K562 (cell line): Measurements from ENCODE around the gene CYSTM1. TPM values are rescaled to one million over a fixed set of nuclear protein-coding genes. Genes with fewer than 3 reads are reported as not detected.
"Not testable (repeated sequence)": the region's sequence is repeated elsewhere in the genome, so short reads cannot be mapped to it uniquely, and the experiment has no call there.

Experiments
- ATAC-seq: fragments of 200-7000 bp; cut with Tn5 transposase; 3 replicates; pipeline ENCODE4 v1.9.1; 2020; ENCODE audit warnings: moderate library complexity
- BruUV-seq: library from RNA; stranded (reverse); fragments of 400-500 nt; replicated peaks from 2 replicates; lab custom pipeline; 2021; lab: Mats Ljungman, UMichigan
- CTCF ChIA-PET: fragments of 300-600 bp; formaldehyde crosslinking; extraction: SDS; loops from one replicate; lab custom pipeline; 2021; ENCODE audit warnings: low intra/inter-chr PET ratio; lab: Yijun Ruan, JAX
- POLR2A ChIA-PET: fragments of 300-600, 350-650 bp; sonication (Branson Sonifier 250); formaldehyde crosslinking; extraction: SDS; loops from one replicate; lab custom pipeline; 2021; ENCODE audit warnings: antibody characterized with exemption, inconsistent platforms; lab: Yijun Ruan, JAX
- DNase-seq, 4 experiments: peaks; one replicate each; pipeline versions ENCODE4 v3.0.0 to v3.0.0-alpha.2; 2011 to 2018; ENCODE audit warnings: low spot score in 3 of 4, mixed read lengths in 3 of 4; ENCODE audit errors: extremely low read depth in 1 of 4
- FAIRE-seq: peaks from 2 replicates; lab custom pipeline; 2011; peaks lifted over from hg19 to GRCh38; lab: Jason Lieb, UNC
- H2AFZ ChIP-seq: 2 replicates; pipeline ENCODE4 v1.6.0; 2011; ENCODE audit warnings: low read depth, low read length, control low read depth, inconsistent platforms
- H3K27ac ChIP-seq: fragments of 200-600 bp; 3 replicates; pipeline ENCODE4 v1.8.0; 2011; ENCODE audit warnings: low read depth, mild to moderate bottlenecking, control low read depth, inconsistent platforms, low read length, moderate library complexity, mixed read lengths; ENCODE audit errors: extremely low read depth
- H3K27me3 ChIP-seq, 2 experiments: fragments of 300-600 bp in 1 of 2; 2 replicates in 1 of 2; 3 replicates in 1 of 2; pipeline versions ENCODE4 v1.6.0 to v1.8.0; 2011; ENCODE audit warnings: inconsistent platforms in 2 of 2, low read length in 2 of 2, mild to moderate bottlenecking in 1 of 2, mixed read lengths in 1 of 2, moderate library complexity in 1 of 2; ENCODE audit not compliant: control insufficient read depth in 2 of 2, insufficient read depth in 2 of 2
- H3K36me3 ChIP-seq: fragments of 300-600 bp; 3 replicates; pipeline ENCODE4 v1.8.0; 2011; ENCODE audit warnings: mild to moderate bottlenecking, low read length, inconsistent platforms; ENCODE audit not compliant: control insufficient read depth, insufficient read depth
- H3K4me1 ChIP-seq, 2 experiments: fragments of 200-600 bp in 1 of 2; replicated peaks in 1 of 2; 2 replicates in 1 of 2; 3 replicates in 1 of 2; pipeline versions ENCODE4 v1.5.1 to v1.8.0; 2011; ENCODE audit warnings: inconsistent platforms in 2 of 2, low read length in 2 of 2, mild to moderate bottlenecking in 1 of 2, mixed read lengths in 1 of 2, moderate library complexity in 1 of 2; ENCODE audit not compliant: control insufficient read depth in 2 of 2, insufficient read depth in 2 of 2
- H3K4me2 ChIP-seq: 2 replicates; pipeline ENCODE4 v1.6.1; 2011; ENCODE audit warnings: low read length, control low read depth, inconsistent platforms, mixed read lengths; ENCODE audit not compliant: insufficient read depth
- H3K4me3 ChIP-seq: fragments of 200-600 bp; sonication (generic), shearing (Covaris generic); 2 replicates; pipeline ENCODE4 v1.5.1; 2016; ENCODE audit warnings: control low read depth, inconsistent platforms
- H3K79me2 ChIP-seq: fragments of 200-600 bp; 3 replicates; pipeline ENCODE4 v1.8.0; 2011; ENCODE audit warnings: low read length, inconsistent platforms; ENCODE audit not compliant: control insufficient read depth, insufficient read depth
- H3K9ac ChIP-seq, 2 experiments: 2 replicates each; pipeline versions ENCODE4 v1.6.0 to v1.6.1; 2011; ENCODE audit warnings: low read depth in 2 of 2, low read length in 2 of 2, control low read depth in 1 of 2, inconsistent platforms in 1 of 2, mild to moderate bottlenecking in 1 of 2, mixed read lengths in 1 of 2; ENCODE audit not compliant: insufficient read depth in 1 of 2
- H3K9me1 ChIP-seq: one replicate; pipeline ENCODE4 v1.6.0; 2011; ENCODE audit warnings: inconsistent platforms, mild to moderate bottlenecking, low read length, moderate library complexity; ENCODE audit not compliant: control insufficient read depth, insufficient read depth
- H3K9me3 ChIP-seq: replicated peaks from 2 replicates; pipeline ENCODE4 v1.5.1; 2011; ENCODE audit warnings: low read depth, low read length, inconsistent platforms; ENCODE audit not compliant: control insufficient read depth, insufficient read depth
- H4K20me1 ChIP-seq: replicated peaks from 2 replicates; pipeline ENCODE4 v1.6.1; 2011; ENCODE audit warnings: low read length, inconsistent platforms, mixed read lengths; ENCODE audit not compliant: control insufficient read depth, insufficient read depth
- BCOR ChIP-seq: fragments of 450-650 bp; IDR thresholded peaks from 2 replicates; pipeline ENCODE4 v1.6.1; 2016
- KDM1A ChIP-seq, 2 experiments: fragments of 450-650 bp; IDR thresholded peaks; 2 replicates each; pipeline ENCODE4 v1.6.1; 2016; ENCODE audit warnings: mild to moderate bottlenecking in 2 of 2
- RBM25 ChIP-seq: fragments of 200-400 bp; formaldehyde crosslinking; IDR thresholded peaks from 2 replicates; pipeline ENCODE4 v1.6.1; 2018; ENCODE audit warnings: low read length, low read depth, moderate library complexity; ENCODE audit not compliant: severe bottlenecking
- SMARCA5 ChIP-seq: fragments of 450-650 bp; IDR thresholded peaks from 2 replicates; pipeline ENCODE4 v1.6.1; 2016
- WGBS: fragments of 100-300 bp; shearing (Covaris generic); methylation state at CpG from one replicate; pipeline ENCODE4 v1.1.6; 2016; ENCODE audit warnings: low coverage, mixed read lengths; ENCODE audit not compliant: insufficient coverage; ENCODE audit errors: missing lambda C conversion rate; 5-methylcytosine and 5-hydroxymethylcytosine counted together
- in situ Hi-C: fragments of 300-500 bp; cut with MboI; formaldehyde crosslinking; loops from 4 replicates; pipeline ENCODE4 v1.15.0; 2018; ENCODE audit warnings: inconsistent platforms, mixed read lengths
- intact Hi-C: fragments of 100-400 bp; cut with micrococcal nuclease; formaldehyde crosslinking; loops from 2 replicates; pipeline ENCODE4 v1.14.2; 2022
- polyA plus RNA-seq, 8 experiments: library from polyadenylated mRNA; depleted of rRNA in 4 of 8; stranded (reverse) in 5 of 8; unstranded in 3 of 8; fragments of >200 nt; fragmentation: Nextera tagmentation in 2 of 8; fragmentation: Illumina TruSeq in 1 of 8; extraction: Ambion mirVana in 2 of 8; extraction: Trizol in 1 of 8; gene quantifications; 2 replicates each; pipeline versions ENCODE4 v1.2.1 to v1.2.3, GENCODE V29; 2011 to 2014; ENCODE audit warnings: inconsistent platforms in 1 of 8, missing spikeins in 1 of 8
- total RNA-seq, 7 experiments: library from RNA; depleted of rRNA in 6 of 7; stranded (reverse); fragments of >200 nt in 6 of 7; fragmentation: Illumina TruSeq in 2 of 7; extraction: Trizol in 2 of 7; gene quantifications; 2 replicates each; pipeline versions ENCODE4 v1.2.1 to v1.2.3, GENCODE V29; 2011 to 2021; ENCODE audit warnings: low replicate concordance in 1 of 7

Gene CYSTM1
- total and polyA plus RNA-seq, 9 of the 15 experiments (the other 6 are each of a cell fraction or from before 2014, with no cell fraction given), result 76.1 to 422 (median 108) TPM

- H3K36me3 ChIP-seq, BruUV-seq, H3K9me1 ChIP-seq, H3K9me3 ChIP-seq, intact Hi-C loops, DNase-seq, H3K9ac ChIP-seq, H4K20me1 ChIP-seq, H3K4me3 ChIP-seq, H3K27me3 ChIP-seq, H3K79me2 ChIP-seq, H3K27ac ChIP-seq, ATAC-seq, H3K4me2 ChIP-seq, FAIRE-seq, H2AFZ ChIP-seq: not testable (repeated sequence)
- ChIA-PET CTCF (interaction anchor here (0.6 to 2.6 kb wide), 2 partner anchors 80 to 1168 kb away, joined by 3 to 73 read pairs; no protein-coding TSS in a partner anchor), POLR2A (interaction anchor here (0.7 to 1.7 kb wide), 2 partner anchors 46 to 212 kb away, joined by 3 to 4 read pairs; no protein-coding TSS in a partner anchor)
- H3K4me1 ChIP-seq, result peaks cover 0 to 11% of the 10 kb centered on the region in 2 experiments; a peak in 2 of 5 replicates
- TF ChIP-seq KDM1A (IDR thresholded peaks at IDR 0.05), result peak in 1 of 2 experiments; percentile 25; a peak in 1 of 4 replicates
- TF ChIP-seq BCOR, result peak; percentile 56; the same call in 1 of the 2 replicates
- peak; percentile 92 for TF ChIP-seq RBM25
- peak; percentile 42; the same call in 1 of the 2 replicates for TF ChIP-seq SMARCA5
- in situ Hi-C loops, result loop anchor here (5.0 kb wide), 2 partner anchors 73 to 368 kb away; no protein-coding TSS in a partner anchor
- 31% methylated on average over 21 of the region's 21 CpGs for WGBS
Measured at GRCh38 chr5:140154710-140155381, 20.1 kb upstream of the CYSTM1 start.
